Measurements from ENCODE around the gene AIRE. TPM values are rescaled to one million over a fixed set of nuclear protein-coding genes. Genes with fewer than 3 reads are reported as not detected.
A peak's percentile ranks its signal among the peaks of the same experiment; 100 is the strongest.
"Not testable (repeated sequence)": the region's sequence is repeated elsewhere in the genome, so short reads cannot be mapped to it uniquely, and the experiment has no call there.

Gene AIRE
- total RNA-seq (2014; rRNA removed; shearing (Covaris generic)): not detected in 2 replicates

DNA sequence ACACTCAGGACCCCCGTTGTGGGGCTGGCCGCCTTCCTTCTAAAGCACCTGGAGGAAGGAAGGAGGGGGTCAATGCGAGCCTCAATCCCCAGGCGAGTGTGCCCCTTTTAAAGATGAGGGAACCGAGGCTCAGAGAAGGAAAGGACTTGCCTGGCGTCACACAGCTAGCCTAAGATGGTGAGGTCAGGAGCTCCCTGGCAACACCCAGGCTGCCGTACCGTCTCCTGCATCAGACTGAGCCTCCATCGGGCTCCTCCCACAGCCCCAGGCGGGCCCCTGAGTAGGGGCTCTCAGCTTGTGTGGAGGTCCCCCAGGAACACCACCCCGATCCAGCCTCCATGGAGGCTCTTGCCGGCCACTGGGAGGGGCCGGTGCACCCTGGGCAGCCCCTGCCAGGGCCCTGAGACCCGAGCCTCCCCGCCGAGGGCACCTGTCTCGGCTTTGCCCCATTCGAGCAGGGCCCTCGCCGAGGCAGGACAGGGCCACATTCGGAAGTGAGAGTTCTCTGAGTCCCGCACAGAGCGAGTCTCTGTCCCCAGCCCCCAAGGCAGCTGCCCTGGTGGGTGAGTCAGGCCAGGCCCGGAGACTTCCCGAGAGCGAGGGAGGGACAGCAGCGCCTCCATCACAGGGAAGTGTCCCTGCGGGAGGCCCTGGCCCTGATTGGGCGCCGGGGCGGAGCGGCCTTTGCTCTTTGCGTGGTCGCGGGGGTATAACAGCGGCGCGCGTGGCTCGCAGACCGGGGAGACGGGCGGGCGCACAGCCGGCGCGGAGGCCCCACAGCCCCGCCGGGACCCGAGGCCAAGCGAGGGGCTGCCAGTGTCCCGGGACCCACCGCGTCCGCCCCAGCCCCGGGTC, at the start of gene AIRE:
AIRE (plus strand) TSS at position 739 of the 855 bp plus-strand sequence. CDS start 131 bp downstream, outside the sequence.
- peak; percentile 62 for DNase-seq (ENCODE audit: low read depth)

DNA sequence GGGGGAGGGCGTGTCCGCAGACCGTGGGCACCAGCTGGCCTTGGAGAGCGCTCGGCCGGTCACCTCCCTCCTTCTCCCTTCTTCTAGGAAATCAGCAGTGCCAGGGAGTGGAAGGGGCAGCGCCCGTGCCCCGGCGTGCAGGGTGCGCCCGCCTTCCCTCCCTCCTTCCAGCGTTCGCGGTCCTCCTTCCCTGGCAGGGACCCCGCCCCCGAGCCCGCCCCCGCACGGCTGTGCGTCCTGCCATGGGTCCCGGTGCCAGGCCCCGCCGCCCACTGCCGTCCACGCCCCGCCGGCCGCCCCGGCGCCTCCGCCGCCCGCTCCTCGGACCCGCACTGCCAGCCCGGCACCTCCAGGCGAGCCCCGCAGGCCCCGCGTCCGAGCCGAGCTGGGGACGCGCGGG, 45.3 kb upstream of the AIRE start:
- not testable (repeated sequence) for DNase-seq (ENCODE audit: low read depth)

DNA sequence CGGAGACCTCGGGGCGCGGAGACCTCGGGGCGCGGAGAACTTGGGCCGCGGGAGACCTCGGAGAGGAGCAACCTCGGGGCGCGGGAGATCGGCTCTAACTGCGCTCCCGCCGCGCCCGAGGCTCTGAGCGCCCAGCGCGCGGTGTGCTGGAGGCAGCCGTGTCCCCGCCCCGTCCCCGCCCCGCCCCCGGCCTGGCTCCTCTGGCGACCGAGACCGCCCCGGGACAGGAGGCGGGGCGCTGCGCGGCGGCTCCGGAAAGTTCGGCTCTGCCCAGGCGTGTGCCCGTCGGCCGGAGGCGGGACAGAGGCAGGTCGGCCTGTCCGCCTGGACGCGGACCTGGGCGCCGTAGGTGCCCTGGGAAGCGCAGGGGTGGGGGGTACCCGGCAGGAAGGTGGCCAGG, 44.8 kb upstream of the AIRE start, which contains the start of gene ICOSLG:
ICOSLG (minus strand) TSS at position 102 of the 400 bp plus-strand sequence. CDS start 126 bp downstream, outside the sequence.
- DNase-seq (ENCODE audit: low read depth): not testable (repeated sequence)

DNA sequence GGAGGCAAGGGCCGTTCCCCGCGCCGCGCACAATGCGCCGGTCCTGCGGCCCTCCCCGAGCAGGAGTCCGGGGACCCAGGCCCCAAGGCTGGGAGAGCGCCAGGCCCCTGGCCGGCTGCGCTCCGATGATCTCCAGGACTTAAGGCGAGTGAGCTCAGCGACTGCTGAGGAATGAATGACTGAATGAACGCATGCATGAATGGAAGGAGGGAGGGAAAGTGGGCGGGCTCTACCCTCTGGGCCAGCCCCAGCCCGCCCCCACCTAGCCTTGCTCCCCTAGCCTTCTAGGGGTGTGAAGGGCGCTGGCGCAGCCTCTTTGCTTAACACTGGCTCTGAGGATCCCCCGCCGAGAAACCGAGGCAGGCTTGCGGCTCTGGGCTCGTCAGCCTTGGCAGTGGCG, 44.4 kb upstream of the AIRE start:
- not testable (repeated sequence) for DNase-seq (ENCODE audit: low read depth)

DNA sequence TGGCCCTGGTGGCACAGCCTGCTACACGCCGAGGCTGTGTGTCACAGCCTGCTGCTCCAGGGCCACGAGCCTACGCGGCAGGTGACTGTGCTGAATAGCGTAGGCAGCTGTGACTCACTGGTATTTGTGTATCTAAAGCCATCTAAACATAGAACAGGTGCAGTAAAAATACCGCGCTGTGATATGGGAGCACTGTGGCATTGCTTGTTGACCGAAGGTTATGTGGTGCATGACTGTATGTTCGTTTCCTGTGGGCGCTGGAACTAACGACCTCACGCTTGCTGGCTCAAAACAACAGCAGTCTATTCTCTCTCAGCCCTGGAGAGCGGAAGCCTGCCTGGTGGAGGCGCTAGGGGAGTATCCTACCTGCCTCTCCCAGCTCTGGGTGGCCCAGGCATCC, 41.7 kb upstream of the AIRE start:
- not testable (repeated sequence) for DNase-seq (ENCODE audit: low read depth)

DNA sequence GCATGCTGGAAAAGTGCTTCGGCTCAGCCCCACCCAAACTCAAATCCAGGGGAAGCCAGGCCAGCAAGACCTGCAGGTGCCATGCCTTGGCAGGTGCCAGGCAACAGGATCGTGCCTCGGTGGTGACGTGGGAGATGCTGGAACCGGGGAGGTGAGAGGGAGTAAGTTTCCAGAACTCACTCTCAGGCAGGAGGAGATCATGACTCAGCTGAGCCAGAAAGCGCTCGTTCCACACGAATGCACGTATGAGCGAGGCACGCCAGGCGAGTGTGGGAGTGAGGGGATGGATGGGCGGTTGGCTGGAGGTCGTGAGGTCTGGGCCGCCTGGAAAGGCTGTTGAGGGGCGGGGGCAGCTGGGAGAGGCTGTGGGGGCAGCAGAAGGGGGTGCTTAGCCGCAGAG, 37.8 kb upstream of the AIRE start:
- not testable (repeated sequence) for DNase-seq (ENCODE audit: low read depth)

DNA sequence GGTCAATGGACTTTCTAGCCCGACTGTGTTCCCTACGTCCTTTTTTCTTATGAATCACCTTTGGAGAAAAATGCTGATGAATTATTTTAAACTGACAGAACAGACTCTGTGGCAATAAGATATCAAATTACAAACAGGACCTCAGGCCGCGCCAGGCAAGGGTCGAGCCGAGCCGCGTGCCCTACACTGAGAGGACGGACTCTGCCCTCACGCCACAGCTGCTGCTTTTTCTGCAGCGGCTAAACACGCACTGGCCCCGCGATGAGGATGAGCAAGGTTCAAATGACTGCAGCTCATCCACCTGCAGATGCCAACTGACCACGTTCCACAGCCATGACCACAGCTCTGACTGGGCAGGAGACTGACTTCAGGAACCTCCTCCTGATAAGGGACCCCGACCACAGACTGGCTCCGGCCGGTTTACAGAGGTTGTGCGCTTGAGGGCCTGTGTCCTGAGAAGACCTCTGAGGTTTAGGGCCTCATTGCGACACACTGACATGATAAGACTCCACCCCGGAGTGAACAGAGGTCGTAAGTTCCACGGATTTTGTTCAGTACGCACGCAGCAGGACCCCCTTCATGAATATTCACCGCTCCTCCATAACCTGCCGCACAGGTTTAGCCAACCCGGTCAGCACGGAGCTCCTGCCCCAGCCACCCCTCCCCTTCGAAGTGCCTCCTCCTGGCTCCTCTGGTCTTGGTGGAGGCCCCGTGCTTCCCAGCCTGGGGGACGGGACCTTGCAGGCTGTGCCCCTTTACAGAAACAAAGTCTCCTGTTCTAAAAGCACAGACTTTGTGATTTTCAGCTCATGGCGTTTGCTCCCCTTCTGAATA, 36.3 kb upstream of the AIRE start:
- not testable (repeated sequence) for DNase-seq (ENCODE audit: low read depth)

DNA sequence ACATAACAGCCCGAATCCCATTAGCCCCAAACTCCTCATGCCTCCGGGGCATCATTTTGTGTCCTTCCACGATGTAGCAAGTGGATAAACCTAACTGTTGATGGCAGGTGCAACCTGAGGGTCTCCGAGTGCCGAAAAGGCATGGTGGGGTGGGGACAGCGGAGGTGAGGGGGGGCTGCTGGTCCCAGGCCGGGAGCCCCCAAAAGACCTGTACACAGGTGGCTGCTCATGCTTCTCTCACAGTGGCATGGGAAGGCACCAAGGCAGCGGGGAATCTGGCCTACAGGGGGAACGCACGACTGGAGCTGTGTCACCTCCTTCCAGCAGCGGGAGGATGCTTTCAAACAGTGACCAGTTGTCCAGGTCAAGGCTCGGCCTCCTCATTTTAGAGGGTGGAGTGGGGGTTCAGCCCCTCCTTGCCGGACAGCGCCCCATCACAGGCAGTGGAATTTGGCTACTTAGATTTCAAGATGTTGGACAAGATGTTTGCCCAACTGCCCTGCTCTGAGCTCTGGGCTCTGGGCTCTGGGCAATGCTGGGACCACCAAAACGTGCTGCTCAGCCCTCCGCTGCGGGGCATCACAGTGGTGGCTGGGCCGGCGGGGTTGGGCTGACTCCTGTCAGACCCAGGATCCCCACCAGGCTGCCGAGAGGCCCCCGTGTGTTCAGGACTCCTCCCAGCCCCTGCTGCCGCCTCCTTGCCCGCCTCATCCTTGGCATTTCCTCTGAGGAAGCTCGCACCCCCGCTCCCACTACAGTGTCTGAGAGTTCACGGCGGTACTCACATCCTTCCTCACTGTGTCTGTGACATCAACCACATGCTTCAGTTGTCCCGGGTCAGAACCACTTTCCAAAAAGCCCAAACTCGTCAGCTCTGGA, 31.6 kb upstream of the AIRE start:
- no peak for DNase-seq (ENCODE audit: low read depth)

DNA sequence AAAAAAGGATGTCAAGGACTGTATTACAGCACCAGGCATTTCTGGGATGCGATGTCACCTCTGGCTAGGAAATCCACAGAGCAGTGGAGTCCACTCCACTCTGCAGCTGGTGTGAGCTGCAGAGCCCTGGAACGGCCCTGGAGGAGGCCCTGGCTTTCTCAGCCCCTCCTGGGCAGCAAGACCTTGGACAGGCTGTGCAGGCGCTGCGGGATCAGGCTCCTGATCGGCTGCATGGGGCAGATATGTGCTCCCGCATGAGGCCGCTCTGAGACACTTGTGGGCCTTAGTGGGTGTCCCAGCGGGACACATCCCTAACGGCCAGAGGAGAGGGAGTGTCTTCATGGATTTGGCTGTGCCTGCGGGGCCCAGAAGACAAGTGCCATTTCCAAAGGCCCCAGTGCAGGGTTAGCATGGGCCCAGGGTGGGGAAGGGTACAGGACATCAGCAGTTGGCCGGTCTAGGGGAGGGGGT, 30.1 kb upstream of the AIRE start:
- DNase-seq (ENCODE audit: low read depth): no peak

DNA sequence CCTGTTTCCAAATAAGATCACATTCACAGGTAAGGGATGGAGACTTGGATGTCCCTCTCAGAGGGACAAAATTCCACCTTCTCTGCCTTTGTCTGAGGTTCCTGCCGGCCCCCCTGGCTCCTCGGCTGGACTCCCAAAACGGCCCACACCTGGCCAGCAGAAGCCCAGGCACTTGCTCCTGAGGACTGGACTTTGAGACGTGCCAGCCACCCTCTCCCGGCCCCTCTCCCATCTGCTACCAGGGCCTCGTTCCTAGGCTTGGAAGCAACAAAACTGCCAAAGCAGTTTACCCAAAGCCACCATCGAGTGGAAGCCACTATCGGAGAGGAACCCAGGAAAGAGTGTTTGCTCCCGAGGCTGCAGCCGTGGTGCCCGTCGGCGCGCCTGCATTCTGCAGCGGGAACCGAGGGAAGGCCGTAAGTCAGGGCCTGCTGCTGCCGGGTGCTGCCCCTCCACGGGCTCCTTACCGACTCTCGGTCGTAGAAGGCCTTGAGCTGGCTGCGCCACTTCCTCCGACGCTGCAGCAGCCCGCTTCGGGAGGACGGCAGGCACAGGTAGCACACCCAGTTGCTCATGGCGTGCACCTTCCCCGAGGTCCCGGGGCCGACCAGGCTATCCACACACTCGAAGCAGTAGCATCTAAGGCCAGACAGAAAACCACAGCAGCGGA, 27.5 kb upstream of the AIRE start:
- DNase-seq (ENCODE audit: low read depth): no peak

DNA sequence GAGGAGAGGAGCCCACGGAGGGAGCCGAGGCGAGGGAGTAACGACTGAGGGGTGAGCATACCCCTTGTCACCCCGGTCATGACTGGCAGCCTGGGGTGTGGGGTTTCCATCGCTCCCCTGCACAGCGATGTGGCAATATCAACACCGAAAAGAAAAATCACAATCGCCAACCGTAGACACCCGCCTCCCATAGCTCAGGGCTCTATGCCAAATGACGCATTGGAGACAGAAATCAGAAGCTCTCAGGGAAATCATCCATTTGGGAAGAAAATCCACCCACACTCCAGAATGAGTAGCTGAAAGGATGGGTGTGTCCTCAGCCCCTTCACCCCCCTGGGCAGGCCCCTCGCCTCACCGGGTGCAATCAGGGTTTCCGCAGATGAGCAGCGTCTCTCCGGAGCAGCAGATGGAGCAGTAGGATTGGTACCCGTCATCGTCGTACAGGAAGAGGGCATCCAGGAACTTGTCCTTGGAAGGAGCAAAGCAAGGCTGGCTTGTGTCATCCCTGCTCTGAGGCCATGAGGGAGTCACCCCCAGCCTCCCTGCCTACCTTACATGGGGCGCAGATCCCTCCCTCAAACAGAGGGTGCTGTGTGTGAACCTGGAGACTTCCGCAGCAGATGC, 26.5 kb upstream of the AIRE start:
- peak; percentile 37 for DNase-seq (ENCODE audit: low read depth)

DNA sequence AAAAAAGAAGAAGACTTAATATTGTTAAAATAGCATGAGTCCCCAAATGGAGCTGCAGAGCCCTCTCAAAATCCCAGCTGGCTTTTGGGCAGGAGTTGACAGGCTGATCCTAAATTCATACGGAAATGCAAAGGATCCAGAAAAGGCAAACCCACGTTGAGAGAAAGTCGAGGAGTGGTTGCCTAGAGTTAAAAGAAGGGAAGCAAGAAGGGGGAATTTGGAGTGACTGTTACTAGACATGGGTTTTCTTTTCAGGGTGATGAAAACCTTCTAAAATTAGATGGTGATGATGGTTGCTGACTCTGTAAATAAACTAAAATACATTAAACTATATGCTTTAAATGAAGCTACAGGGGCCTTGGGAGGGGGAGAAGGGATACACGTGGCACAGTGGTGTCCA, 25.6 kb upstream of the AIRE start:
- DNase-seq (ENCODE audit: low read depth): no peak

DNA sequence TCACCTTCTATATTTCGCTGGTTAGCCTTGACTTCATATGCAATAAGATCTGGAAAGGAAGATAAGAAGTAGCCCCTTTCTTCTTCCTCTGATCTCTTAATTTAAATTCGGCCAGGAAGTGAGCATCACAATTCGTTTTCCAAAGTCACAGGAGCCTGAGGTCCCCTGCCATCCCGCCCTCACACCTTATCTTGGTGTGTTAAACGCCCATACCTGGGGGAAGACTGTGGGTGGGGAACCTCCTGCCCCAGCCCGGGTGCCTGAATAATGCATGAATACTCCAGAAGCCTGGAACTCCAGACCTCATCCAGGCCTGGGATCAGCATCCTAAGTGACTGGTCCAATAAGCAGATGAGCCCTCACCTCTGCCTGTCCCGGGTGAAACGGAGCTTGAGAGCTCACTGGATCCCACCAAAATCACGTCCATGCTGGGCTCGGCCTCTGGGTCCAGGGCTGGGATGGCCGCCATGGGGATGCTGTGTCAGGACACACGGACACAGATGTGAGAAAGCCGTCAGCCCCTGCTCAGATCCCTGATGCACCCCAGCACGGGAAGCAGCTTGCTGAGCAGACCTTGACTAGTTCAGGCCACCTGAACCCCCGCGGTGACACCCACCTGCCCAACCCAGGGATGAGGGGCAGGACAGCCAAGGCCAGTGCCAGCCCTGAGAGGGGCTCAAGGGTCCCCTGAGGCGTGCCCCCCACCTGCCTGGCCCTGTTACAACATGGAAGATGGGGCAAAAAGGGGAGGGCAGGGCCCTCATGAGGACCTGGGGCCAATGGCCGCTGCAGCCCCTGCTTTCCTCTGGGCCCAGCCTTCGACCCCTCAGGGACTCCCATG, 24.7 kb upstream of the AIRE start:
- no peak for DNase-seq (ENCODE audit: low read depth)

DNA sequence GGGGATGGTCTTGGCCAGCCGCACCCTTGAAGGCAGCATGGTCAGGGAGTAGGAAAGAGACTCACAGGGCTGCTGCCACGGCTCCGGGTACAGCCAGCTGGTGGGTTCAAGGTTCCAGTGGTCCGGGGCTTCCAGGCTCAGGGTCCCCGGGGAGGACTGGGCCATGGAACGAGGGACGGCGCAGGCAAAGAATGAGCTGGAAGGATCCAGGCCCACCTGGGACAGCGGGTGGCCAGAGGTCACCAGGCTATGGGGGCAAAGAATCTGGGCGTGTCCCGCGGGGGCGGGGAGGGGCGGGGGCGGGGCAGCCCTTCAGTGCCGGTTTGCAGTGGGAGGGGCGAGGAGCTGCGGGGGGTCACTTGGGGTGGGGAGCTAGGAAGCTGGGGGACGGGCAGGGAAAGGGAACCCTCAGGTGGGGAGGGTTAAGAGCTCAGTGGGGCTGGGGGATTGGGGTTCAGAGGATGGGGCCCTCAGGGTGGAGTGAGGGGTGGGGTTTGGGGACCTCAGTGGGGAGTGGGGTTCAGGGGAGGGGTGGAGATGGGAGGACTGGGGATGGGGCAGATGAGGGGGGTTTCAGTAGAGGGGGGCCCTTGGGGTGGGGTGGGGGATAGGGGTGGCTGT, 23.9 kb upstream of the AIRE start, which contains the start of gene DNMT3L:
DNMT3L (minus strand) TSS at position 223 of the 621 bp plus-strand sequence. CDS start 638 bp downstream, outside the sequence.
- DNase-seq (ENCODE audit: low read depth): no peak

DNA sequence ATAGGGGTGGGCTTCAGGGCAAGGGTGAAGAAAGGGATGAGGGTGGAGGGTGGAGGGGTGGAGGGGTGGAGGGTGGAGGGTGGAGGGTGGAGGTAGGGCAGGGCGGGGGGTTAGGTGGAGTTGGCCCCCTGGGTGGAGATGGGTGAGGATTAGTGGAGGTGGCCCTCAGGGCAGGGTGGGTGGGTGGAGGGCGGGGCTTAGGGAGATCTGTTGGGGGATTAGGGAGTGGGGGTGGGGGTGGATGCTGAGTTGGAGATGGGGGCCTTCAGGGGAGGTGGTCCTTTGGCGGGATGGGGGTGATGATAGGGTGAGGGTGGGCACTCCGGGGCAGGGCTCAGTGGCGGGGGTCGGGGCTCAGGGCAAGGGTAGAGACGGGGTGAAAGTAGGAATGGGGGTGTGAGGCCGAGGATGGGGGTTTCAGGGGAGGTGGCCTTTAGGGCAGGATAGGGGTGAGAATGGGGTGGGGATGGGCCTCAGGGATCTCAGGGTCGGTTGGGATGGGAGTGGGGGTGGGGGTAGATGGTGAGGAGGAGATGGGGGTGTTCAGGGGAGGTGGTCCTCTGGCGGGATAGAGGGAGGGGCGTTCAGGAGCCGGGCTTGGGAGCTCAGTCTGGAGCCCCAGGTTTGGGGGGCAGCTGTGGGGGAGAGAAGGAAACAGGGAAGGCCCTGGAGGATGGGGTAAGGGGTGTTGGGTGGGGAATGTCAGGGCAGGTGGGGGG, 23.2 kb upstream of the AIRE start:
- DNase-seq (ENCODE audit: low read depth): no peak

DNA sequence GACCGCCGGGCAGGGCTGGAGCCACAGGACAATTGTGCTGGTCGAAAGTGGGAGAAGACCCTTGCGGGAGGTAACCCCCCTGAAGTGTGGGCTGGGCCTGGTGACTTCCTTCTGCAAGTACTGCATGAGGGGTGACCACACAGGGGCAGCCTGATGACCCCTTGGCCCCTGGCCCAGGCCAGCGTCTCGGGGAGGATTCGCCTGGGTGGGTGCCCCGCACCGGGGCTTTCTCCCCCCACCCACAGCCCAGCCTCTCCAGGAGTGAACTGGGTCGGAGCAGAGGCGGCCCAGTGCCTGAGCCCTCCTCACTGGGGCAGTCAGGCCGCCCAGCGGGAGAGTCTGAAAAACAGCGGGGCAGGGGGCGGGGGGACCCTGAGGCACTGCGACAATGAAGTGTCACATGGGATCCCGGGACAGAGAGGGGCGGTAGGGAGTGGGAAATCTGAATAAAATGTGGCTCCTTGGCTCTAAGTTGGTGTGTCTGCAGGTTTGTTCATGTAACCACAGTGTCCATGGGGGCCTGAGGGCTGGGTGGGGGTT, 22.4 kb upstream of the AIRE start:
- no peak for DNase-seq (ENCODE audit: low read depth)

DNA sequence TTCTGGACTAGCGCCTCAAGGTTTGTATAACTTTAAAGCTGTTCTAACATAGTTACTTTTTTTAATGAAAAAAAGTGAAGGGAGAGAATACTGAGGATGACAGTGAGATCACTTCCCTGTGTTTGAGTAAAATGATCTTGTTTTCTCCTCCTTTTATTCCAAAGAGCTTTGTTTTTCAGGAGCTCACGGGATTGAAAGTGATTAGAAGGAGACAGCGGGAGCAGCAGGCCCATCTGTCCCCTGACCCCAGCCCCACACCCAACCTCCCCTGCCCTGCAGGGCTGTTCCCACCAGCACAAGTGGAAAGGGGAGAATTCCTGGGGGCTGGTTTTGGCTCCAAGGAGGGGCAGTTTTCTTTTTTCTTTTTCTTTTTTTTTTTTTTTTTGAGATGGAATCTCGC, 21.9 kb upstream of the AIRE start:
- no peak for DNase-seq (ENCODE audit: low read depth)

DNA sequence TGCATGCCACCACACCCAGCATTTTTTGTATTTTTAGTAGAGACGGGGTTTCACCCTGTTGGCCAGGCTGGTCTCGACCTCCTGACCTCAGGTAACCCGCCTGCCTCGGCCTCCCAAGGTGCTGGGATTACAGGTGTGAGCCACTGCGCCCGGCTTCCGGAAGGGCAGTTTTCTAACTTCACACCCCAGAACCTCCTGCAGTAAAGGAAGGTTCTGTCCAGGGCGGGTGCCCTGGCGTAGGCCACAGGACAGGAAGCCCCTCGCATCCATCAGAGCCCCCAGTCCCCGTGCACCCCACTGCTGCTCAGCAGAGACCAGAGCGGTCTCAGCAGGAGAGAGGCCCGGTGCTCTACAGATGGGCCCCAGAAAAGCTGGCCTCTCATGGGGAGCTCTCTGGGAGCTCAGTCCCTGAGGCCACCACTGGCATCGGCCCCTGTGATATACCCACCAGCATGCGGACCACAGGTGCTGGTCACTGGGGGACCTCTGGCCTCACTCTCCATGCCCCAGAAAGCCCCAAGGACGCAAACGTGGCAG, 19.9 kb upstream of the AIRE start:
- DNase-seq (ENCODE audit: low read depth): no peak

Data from M059J (cell line).